SK-N-SH treated with all-trans-retinoic acid at 6 μM for 48 hours (cell line): Measurements from ENCODE around the gene TTLL10.
"Not testable (repeated sequence)": the region's sequence is repeated elsewhere in the genome, so short reads cannot be mapped to it uniquely, and the experiment has no call there.

Experiments used
- ATAC-seq: fragments of 200-7000 bp; cut with Tn5 transposase; 3 replicates; pipeline ENCODE4 v1.9.1; 2020; ENCODE audit warnings: mild to moderate bottlenecking, moderate library complexity
- ARNTL ChIP-seq: fragments of 450-650 bp; formaldehyde crosslinking; IDR thresholded peaks from 2 replicates; pipeline ENCODE4 v1.5.0; 2020; ENCODE audit warnings: low read depth, mild to moderate bottlenecking, moderate library complexity, borderline replicate concordance
- BACH2 ChIP-seq: fragments of 250-450 bp; sonication (Bioruptor Pico); IDR thresholded peaks from 2 replicates; pipeline ENCODE4 v1.9.0; 2021; ENCODE audit warnings: mild to moderate bottlenecking, borderline replicate concordance
- CSDC2 ChIP-seq: fragments of 250-450 bp; sonication (Bioruptor Pico); IDR thresholded peaks from 2 replicates; pipeline ENCODE4 v1.5.0; 2020; ENCODE audit warnings: mild to moderate bottlenecking, moderate library complexity
- CSRNP3 ChIP-seq: fragments of 250-450 bp; sonication (Bioruptor Pico); IDR thresholded peaks from 2 replicates; pipeline ENCODE4 v1.5.1; 2021; ENCODE audit warnings: mild to moderate bottlenecking, moderate library complexity
- ESRRG ChIP-seq: fragments of 250-450 bp; sonication (Bioruptor Pico); IDR thresholded peaks from 2 replicates; pipeline ENCODE4 v1.6.1; 2021; ENCODE audit warnings: mild to moderate bottlenecking
- ISL1 ChIP-seq: fragments of 250-450 bp; sonication (Bioruptor Pico); IDR thresholded peaks from 2 replicates; pipeline ENCODE4 v2.1.2; 2022; ENCODE audit warnings: mild to moderate bottlenecking, moderate library complexity
- OSR1 ChIP-seq: fragments of 250-450 bp; sonication (Bioruptor Pico); IDR thresholded peaks from 2 replicates; pipeline ENCODE4 v1.8.0; 2022; ENCODE audit warnings: moderate library complexity, mild to moderate bottlenecking, inconsistent platforms
- PPARA ChIP-seq: fragments of 250-450 bp; sonication (Bioruptor Pico); IDR thresholded peaks from 2 replicates; pipeline ENCODE4 v1.5.0; 2020; ENCODE audit warnings: mild to moderate bottlenecking, borderline replicate concordance
- RARB ChIP-seq: fragments of 250-450 bp; sonication (Bioruptor Pico); IDR thresholded peaks from 2 replicates; pipeline ENCODE4 v1.8.0; 2021; ENCODE audit warnings: mild to moderate bottlenecking, moderate library complexity
- SNAI2 ChIP-seq: fragments of 250-450 bp; sonication (Bioruptor Pico); IDR thresholded peaks from 2 replicates; pipeline ENCODE4 v1.5.0; 2020; ENCODE audit warnings: mild to moderate bottlenecking, moderate library complexity
- TCF4 ChIP-seq: fragments of 250-450 bp; sonication (Bioruptor Pico); IDR thresholded peaks from 2 replicates; pipeline ENCODE4 v1.8.0; 2021; ENCODE audit warnings: mild to moderate bottlenecking, moderate library complexity, borderline replicate concordance
- TOX ChIP-seq: fragments of 250-450 bp; sonication (Bioruptor Pico); IDR thresholded peaks from 2 replicates; pipeline ENCODE4 v1.8.0; 2021; ENCODE audit warnings: mild to moderate bottlenecking, moderate library complexity, borderline replicate concordance
- ZC3H10 ChIP-seq: fragments of 250-450 bp; sonication (Bioruptor Pico); IDR thresholded peaks from 2 replicates; pipeline ENCODE4 v1.5.1; 2021; ENCODE audit warnings: mild to moderate bottlenecking, moderate library complexity
- ZFP3 ChIP-seq: fragments of 250-450 bp; sonication (Bioruptor Pico); IDR thresholded peaks from 2 replicates; pipeline ENCODE4 v1.5.0; 2020; ENCODE audit warnings: mild to moderate bottlenecking, moderate library complexity
- ZFP30 ChIP-seq: fragments of 450-650 bp; formaldehyde crosslinking; IDR thresholded peaks from 2 replicates; pipeline ENCODE4 v1.5.0; 2022; ENCODE audit warnings: mild to moderate bottlenecking, moderate library complexity
- ZNF565 ChIP-seq: fragments of 450-650 bp; formaldehyde crosslinking; conservative IDR thresholded peaks from 2 replicates; pipeline ENCODE4 v1.5.0; 2020; ENCODE audit warnings: low read depth, mild to moderate bottlenecking, moderate library complexity
- ZNF70 ChIP-seq: fragments of 450-650 bp; formaldehyde crosslinking; IDR thresholded peaks from 2 replicates; pipeline ENCODE4 v1.5.0; 2020; ENCODE audit warnings: mild to moderate bottlenecking, moderate library complexity
- ZNF8 ChIP-seq: fragments of 450-650 bp; formaldehyde crosslinking; IDR thresholded peaks from 2 replicates; pipeline ENCODE4 v1.5.0; 2020; ENCODE audit warnings: mild to moderate bottlenecking, moderate library complexity
- TF ChIP-seq, protein P1 (sequence below): fragments of 250-450 bp; sonication (Bioruptor Pico); IDR thresholded peaks from 2 replicates; pipeline ENCODE4 v1.8.0; 2020; ENCODE audit warnings: mild to moderate bottlenecking, moderate library complexity, borderline replicate concordance
- TF ChIP-seq, protein P2 (sequence below): fragments of 250-450 bp; sonication (Bioruptor Pico); IDR thresholded peaks from 2 replicates; pipeline ENCODE4 v1.8.0; 2021; ENCODE audit warnings: low read depth, mild to moderate bottlenecking, moderate library complexity, borderline replicate concordance
- TF ChIP-seq, protein P3 (sequence below): fragments of 250-450 bp; sonication (Bioruptor Pico); IDR thresholded peaks from 2 replicates; pipeline ENCODE4 v1.5.1; 2020; ENCODE audit warnings: low read depth, mild to moderate bottlenecking, moderate library complexity

TTLL10 gene

DNA sequence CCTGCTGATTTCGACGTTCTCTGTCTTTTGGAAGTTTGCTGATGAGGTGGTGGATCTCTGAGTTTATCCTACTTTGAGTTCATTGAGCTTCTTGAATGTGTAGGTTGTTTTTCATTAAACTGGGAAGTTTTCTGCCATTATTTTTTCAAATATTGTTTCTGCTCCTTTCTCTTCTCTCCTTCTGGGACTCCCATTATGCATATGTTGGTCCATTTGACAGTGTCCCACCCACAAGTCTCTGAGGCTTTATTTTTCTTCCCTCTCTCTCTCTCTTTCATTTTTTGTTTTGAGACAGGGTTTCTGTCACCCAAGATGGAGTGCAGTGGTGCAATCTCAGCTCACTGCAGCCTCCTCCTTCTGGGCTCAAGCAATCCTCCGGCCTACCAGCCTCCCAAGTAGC lies 21.0 kb downstream of the TTLL10 start:
- ATAC-seq, result no peak

GRCh38 chr1:1195726-1196125 lies 22.0 kb downstream of the TTLL10 start:
- ATAC-seq, result not testable (repeated sequence)

More for the DNA sequence above, 21.0 kb downstream of the TTLL10 start:
- TF ChIP-seq ZC3H10 (CRISPR knock-in tag), result no peak
- TF ChIP-seq BACH2 (CRISPR knock-in tag), result no peak
- TF ChIP-seq SNAI2 (CRISPR knock-in tag), result no peak
- TF ChIP-seq, protein P1, sequence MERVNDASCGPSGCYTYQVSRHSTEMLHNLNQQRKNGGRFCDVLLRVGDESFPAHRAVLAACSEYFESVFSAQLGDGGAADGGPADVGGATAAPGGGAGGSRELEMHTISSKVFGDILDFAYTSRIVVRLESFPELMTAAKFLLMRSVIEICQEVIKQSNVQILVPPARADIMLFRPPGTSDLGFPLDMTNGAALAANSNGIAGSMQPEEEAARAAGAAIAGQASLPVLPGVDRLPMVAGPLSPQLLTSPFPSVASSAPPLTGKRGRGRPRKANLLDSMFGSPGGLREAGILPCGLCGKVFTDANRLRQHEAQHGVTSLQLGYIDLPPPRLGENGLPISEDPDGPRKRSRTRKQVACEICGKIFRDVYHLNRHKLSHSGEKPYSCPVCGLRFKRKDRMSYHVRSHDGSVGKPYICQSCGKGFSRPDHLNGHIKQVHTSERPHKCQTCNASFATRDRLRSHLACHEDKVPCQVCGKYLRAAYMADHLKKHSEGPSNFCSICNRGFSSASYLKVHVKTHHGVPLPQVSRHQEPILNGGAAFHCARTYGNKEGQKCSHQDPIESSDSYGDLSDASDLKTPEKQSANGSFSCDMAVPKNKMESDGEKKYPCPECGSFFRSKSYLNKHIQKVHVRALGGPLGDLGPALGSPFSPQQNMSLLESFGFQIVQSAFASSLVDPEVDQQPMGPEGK (CRISPR knock-in tag), result no peak
- no peak for TF ChIP-seq OSR1 (CRISPR knock-in tag)
- TF ChIP-seq ESRRG, result no peak
- no peak for TF ChIP-seq TCF4 (CRISPR knock-in tag)
- TF ChIP-seq, protein P2, sequence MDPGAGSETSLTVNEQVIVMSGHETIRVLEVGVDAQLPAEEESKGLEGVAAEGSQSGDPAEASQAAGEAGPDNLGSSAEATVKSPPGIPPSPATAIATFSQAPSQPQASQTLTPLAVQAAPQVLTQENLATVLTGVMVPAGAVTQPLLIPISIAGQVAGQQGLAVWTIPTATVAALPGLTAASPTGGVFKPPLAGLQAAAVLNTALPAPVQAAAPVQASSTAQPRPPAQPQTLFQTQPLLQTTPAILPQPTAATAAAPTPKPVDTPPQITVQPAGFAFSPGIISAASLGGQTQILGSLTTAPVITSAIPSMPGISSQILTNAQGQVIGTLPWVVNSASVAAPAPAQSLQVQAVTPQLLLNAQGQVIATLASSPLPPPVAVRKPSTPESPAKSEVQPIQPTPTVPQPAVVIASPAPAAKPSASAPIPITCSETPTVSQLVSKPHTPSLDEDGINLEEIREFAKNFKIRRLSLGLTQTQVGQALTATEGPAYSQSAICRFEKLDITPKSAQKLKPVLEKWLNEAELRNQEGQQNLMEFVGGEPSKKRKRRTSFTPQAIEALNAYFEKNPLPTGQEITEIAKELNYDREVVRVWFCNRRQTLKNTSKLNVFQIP (CRISPR knock-in tag), result no peak
- no peak for TF ChIP-seq ZNF70 (CRISPR knock-in tag)
- no peak for TF ChIP-seq CSDC2 (CRISPR knock-in tag)
- TF ChIP-seq, protein P3, sequence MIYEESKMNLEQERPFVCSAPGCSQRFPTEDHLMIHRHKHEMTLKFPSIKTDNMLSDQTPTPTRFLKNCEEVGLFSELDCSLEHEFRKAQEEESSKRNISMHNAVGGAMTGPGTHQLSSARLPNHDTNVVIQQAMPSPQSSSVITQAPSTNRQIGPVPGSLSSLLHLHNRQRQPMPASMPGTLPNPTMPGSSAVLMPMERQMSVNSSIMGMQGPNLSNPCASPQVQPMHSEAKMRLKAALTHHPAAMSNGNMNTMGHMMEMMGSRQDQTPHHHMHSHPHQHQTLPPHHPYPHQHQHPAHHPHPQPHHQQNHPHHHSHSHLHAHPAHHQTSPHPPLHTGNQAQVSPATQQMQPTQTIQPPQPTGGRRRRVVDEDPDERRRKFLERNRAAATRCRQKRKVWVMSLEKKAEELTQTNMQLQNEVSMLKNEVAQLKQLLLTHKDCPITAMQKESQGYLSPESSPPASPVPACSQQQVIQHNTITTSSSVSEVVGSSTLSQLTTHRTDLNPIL (CRISPR knock-in tag), result no peak
- TF ChIP-seq ISL1 (CRISPR knock-in tag), result no peak
- no peak for TF ChIP-seq ZFP3 (CRISPR knock-in tag)
- no peak for TF ChIP-seq ZFP30 (CRISPR knock-in tag)
- TF ChIP-seq RARB (CRISPR knock-in tag), result no peak
- no peak for TF ChIP-seq CSRNP3 (CRISPR knock-in tag)
- no peak for TF ChIP-seq ARNTL
- TF ChIP-seq ZNF565 (CRISPR knock-in tag), result no peak
- no peak for TF ChIP-seq ZNF8 (CRISPR knock-in tag)
- TF ChIP-seq TOX (CRISPR knock-in tag), result no peak

DNA sequence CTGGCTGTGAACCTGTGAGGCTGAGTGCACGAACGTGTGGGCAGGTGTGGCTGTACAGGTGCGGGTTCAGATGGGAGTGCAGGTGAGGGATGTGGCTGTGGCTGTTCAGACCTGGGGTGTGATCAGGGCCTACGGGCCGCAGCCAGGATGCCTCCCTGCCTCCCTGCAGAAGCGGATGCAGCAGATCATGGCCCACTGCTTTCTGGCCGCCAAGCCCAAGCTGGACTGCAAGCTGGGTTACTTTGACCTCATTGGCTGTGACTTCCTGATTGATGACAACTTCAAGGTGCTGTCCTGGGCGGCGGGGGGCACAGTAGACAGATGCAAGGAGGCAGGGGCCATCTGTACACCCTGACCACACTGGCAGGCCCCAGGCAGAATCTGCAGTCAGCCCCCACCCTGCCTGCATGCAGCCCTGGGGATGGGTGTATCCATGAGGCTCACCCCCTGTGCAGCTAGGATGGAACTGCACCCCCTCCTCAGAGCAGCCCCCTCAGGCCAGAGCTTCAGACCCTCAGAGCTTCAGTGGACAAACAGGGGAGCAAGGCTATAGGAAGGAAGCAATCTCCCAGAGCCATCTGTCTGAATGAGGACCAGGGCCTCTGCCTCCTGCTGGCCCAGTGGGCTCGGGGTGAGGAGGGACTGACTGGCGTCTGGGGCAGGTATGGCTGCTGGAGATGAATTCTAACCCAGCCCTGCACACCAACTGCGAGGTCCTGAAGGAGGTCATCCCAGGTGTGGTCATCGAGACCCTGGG lies 22.9 kb downstream of the TTLL10 start:
- no peak for ATAC-seq
- TF ChIP-seq TOX (CRISPR knock-in tag), result no peak
- no peak for TF ChIP-seq ZFP3 (CRISPR knock-in tag)
- TF ChIP-seq ARNTL, result no peak
- no peak for TF ChIP-seq ISL1 (CRISPR knock-in tag)
- TF ChIP-seq TCF4 (CRISPR knock-in tag), result no peak
- TF ChIP-seq ZNF70 (CRISPR knock-in tag), result no peak
- no peak for TF ChIP-seq ESRRG
- no peak for TF ChIP-seq CSDC2 (CRISPR knock-in tag)
- TF ChIP-seq, protein P1 (CRISPR knock-in tag), result no peak
- TF ChIP-seq, protein P3 (CRISPR knock-in tag), result no peak
- no peak for TF ChIP-seq CSRNP3 (CRISPR knock-in tag)
- TF ChIP-seq, protein P2 (CRISPR knock-in tag), result no peak
- TF ChIP-seq PPARA (CRISPR knock-in tag), result no peak
